CD14-positive monocyte (primary cell): Measurements from ENCODE around the gene GPR156. TPM values are rescaled to one million over a fixed set of nuclear protein-coding genes. Genes with fewer than 3 reads are reported as not detected.

Source experiments
- DNase-seq, 3 donors: peaks; one replicate each; pipeline ENCODE4 v3.0.0-alpha.2; 2011 to 2022
- H2AFZ ChIP-seq: 2 replicates; pipeline ENCODE4 v1.6.0; 2012; ENCODE audit warnings: mild to moderate bottlenecking, low read depth, low read length, inconsistent platforms; ENCODE audit not compliant: insufficient read depth, poor library complexity, severe bottlenecking
- H3K27ac ChIP-seq, 2 donors: 1 replicate in 1 of 2; 2 replicates in 1 of 2; pipeline ENCODE4 v1.5.1; 2012 to 2013; ENCODE audit warnings: low read length in 2 of 2, control low read depth in 1 of 2, inconsistent platforms in 1 of 2, low read depth in 1 of 2, mild to moderate bottlenecking in 1 of 2
- H3K27me3 ChIP-seq, 2 donors: one replicate each; pipeline versions ENCODE4 v1.6.0 to v1.6.1; 2011 to 2013; ENCODE audit warnings: low read length in 2 of 2; ENCODE audit not compliant: control insufficient read depth in 2 of 2, insufficient read depth in 2 of 2
- H3K36me3 ChIP-seq, 2 donors: replicated peaks in 1 of 2; 1 replicate in 1 of 2; 2 replicates in 1 of 2; pipeline versions ENCODE4 v1.5.1 to v1.6.1; 2012 to 2013; ENCODE audit warnings: low read length in 2 of 2, control low read depth in 1 of 2, inconsistent platforms in 1 of 2, mild to moderate bottlenecking in 1 of 2; ENCODE audit not compliant: insufficient read depth in 2 of 2, control insufficient read depth in 1 of 2
- H3K4me1 ChIP-seq, 2 donors: 1 replicate in 1 of 2; 2 replicates in 1 of 2; pipeline versions ENCODE4 v1.5.1 to v1.6.1; 2012 to 2013; ENCODE audit warnings: low read length in 2 of 2, control low read depth in 1 of 2, inconsistent platforms in 1 of 2, mild to moderate bottlenecking in 1 of 2, moderate library complexity in 1 of 2; ENCODE audit not compliant: insufficient read depth in 2 of 2, control insufficient read depth in 1 of 2
- H3K4me2 ChIP-seq: replicated peaks from 2 replicates; pipeline ENCODE3; 2012; ENCODE audit warnings: low read length, moderate library complexity, mild to moderate bottlenecking; ENCODE audit not compliant: poor library complexity, severe bottlenecking; ENCODE audit errors: extremely low read depth
- H3K4me3 ChIP-seq, 3 experiments: fragments of 200-600 bp in 1 of 3; sonication (generic) in 1 of 3; replicated peaks in 1 of 3; 1 replicate in 2 of 3; 2 replicates in 1 of 3; pipeline ENCODE4 v1.5.1; 2011 to 2013; ENCODE audit warnings: low read length in 3 of 3, mild to moderate bottlenecking in 3 of 3, control low read depth in 2 of 3, low read depth in 2 of 3, inconsistent platforms in 1 of 3, moderate library complexity in 1 of 3
- H3K79me2 ChIP-seq: 2 replicates; pipeline ENCODE4 v1.6.0; 2012; ENCODE audit warnings: mild to moderate bottlenecking, control low read depth, inconsistent platforms, low read length, moderate library complexity; ENCODE audit not compliant: insufficient read depth
- H3K9ac ChIP-seq: 2 replicates; pipeline ENCODE4 v1.6.0; 2017; ENCODE audit warnings: low read length, mild to moderate bottlenecking; ENCODE audit not compliant: insufficient read depth, poor library complexity, severe bottlenecking
- H3K9me3 ChIP-seq, 2 donors: replicated peaks in 1 of 2; 1 replicate in 1 of 2; 2 replicates in 1 of 2; pipeline versions ENCODE4 v1.5.1 to v1.6.1; 2012 to 2013; ENCODE audit warnings: low read length in 2 of 2, control low read depth in 1 of 2; ENCODE audit not compliant: control insufficient read depth in 1 of 2, insufficient read depth in 1 of 2
- H4K20me1 ChIP-seq: 2 replicates; pipeline ENCODE4 v1.6.0; 2012; ENCODE audit warnings: mild to moderate bottlenecking, low read length, control low read depth, moderate library complexity; ENCODE audit not compliant: insufficient read depth
- H3K27ac Mint-ChIP-seq, 7 donors: one replicate each; pipeline ENCODE4 v1.8.0; 2020; ENCODE audit warnings: mild to moderate bottlenecking in 7 of 7, mixed read lengths in 7 of 7, moderate library complexity in 6 of 7, inconsistent platforms in 2 of 7
- H3K27me3 Mint-ChIP-seq, 3 donors: one replicate each; pipeline ENCODE4 v1.8.0; 2021 to 2022; ENCODE audit warnings: low read depth in 3 of 3, mild to moderate bottlenecking in 3 of 3, mixed read lengths in 3 of 3, moderate library complexity in 3 of 3, inconsistent platforms in 1 of 3
- H3K36me3 Mint-ChIP-seq, 2 donors: one replicate each; pipeline ENCODE4 v1.8.0; 2020; ENCODE audit warnings: mixed read lengths in 2 of 2, inconsistent platforms in 1 of 2, mild to moderate bottlenecking in 1 of 2
- H3K4me1 Mint-ChIP-seq: one replicate; pipeline ENCODE4 v1.8.0; 2020; ENCODE audit warnings: mild to moderate bottlenecking, mixed read lengths
- H3K4me3 Mint-ChIP-seq, 2 donors: one replicate each; pipeline ENCODE4 v1.8.0; 2020; ENCODE audit warnings: mild to moderate bottlenecking in 2 of 2, mixed read lengths in 2 of 2, moderate library complexity in 1 of 2
- H3K9me3 Mint-ChIP-seq, 7 donors: one replicate each; pipeline ENCODE4 v1.8.0; 2020 to 2022; ENCODE audit warnings: mixed read lengths in 7 of 7, mild to moderate bottlenecking in 6 of 7, moderate library complexity in 6 of 7, inconsistent platforms in 2 of 7
- WGBS: methylation state at CpG from one replicate; pipeline ENCODE4 v1.1.5; 2013; ENCODE audit warnings: missing lambda C conversion rate; ENCODE audit not compliant: insufficient coverage; 5-methylcytosine and 5-hydroxymethylcytosine counted together
- intact Hi-C, 2 donors: fragments of 100-400 bp; cut with micrococcal nuclease; formaldehyde crosslinking; loops; one replicate each; pipeline versions ENCODE4 v1.15.0 to v1.15.1; 2023
- polyA plus RNA-seq, 3 donors: library from polyadenylated mRNA; depleted of rRNA in 1 of 3; unstranded in 2 of 3; stranded (reverse) in 1 of 3; fragments of 300-500 nt in 2 of 3; fragments of >200 nt in 1 of 3; fragmentation: Illumina TruSeq in 2 of 3; gene quantifications; 1 replicate in 2 of 3; 2 replicates in 1 of 3; pipeline ENCODE4 v1.2.3, GENCODE V29; 2012 to 2021
- small RNA-seq: library from RNA; depleted of rRNA; stranded (forward); fragments of <200 nt; gene quantifications from one replicate; pipeline ENCODE3, GENCODE V24; 2012; ENCODE audit warnings: low read depth; ENCODE audit not compliant: insufficient read length
- TF ChIP-seq, protein P1 (sequence below): fragments of 200-600 bp; IDR thresholded peaks from one replicate; pipeline ENCODE4 v1.8.0; 2022; ENCODE audit warnings: antibody characterized with exemption, mild to moderate bottlenecking

The GPR156 gene
- polyA plus RNA-seq, 3 donors: not detected

- no peak overlapping the region for H3K4me3 ChIP-seq
- no peaks in the 10 kb centered on the region for H3K9me3 ChIP-seq
- H3K36me3 ChIP-seq: no peaks in the 10 kb centered on the region
- no peaks in the 10 kb centered on the region for H3K79me2 ChIP-seq
- H3K4me3 Mint-ChIP-seq: no peak overlapping the region
- no peak for DNase-seq
- H3K27me3 ChIP-seq: no peaks in the 10 kb centered on the region
- no peak overlapping the region for H2AFZ ChIP-seq
- no peak overlapping the region for H3K4me2 ChIP-seq
- TF ChIP-seq, protein P1, sequence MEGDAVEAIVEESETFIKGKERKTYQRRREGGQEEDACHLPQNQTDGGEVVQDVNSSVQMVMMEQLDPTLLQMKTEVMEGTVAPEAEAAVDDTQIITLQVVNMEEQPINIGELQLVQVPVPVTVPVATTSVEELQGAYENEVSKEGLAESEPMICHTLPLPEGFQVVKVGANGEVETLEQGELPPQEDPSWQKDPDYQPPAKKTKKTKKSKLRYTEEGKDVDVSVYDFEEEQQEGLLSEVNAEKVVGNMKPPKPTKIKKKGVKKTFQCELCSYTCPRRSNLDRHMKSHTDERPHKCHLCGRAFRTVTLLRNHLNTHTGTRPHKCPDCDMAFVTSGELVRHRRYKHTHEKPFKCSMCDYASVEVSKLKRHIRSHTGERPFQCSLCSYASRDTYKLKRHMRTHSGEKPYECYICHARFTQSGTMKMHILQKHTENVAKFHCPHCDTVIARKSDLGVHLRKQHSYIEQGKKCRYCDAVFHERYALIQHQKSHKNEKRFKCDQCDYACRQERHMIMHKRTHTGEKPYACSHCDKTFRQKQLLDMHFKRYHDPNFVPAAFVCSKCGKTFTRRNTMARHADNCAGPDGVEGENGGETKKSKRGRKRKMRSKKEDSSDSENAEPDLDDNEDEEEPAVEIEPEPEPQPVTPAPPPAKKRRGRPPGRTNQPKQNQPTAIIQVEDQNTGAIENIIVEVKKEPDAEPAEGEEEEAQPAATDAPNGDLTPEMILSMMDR: no peak
- no peaks in the 10 kb centered on the region for H4K20me1 ChIP-seq
- H3K9ac ChIP-seq: no peak overlapping the region
- H3K27ac Mint-ChIP-seq: no peak overlapping the region
- intact Hi-C loops: no loop called here
- H3K36me3 Mint-ChIP-seq: no peaks in the 10 kb centered on the region
- H3K4me1 ChIP-seq: no peaks in the 10 kb centered on the region
- H3K9me3 Mint-ChIP-seq: peaks cover 0 to 8% (median 3%) of the 10 kb centered on the region in 7 donors
- no peaks in the 10 kb centered on the region for H3K4me1 Mint-ChIP-seq
- no peak overlapping the region for H3K27ac ChIP-seq
- no peaks in the 10 kb centered on the region for H3K27me3 Mint-ChIP-seq
These were observed 159.0 kb downstream of the GPR156 start for GRCh38 chr3:120125992-120126391.

DNA sequence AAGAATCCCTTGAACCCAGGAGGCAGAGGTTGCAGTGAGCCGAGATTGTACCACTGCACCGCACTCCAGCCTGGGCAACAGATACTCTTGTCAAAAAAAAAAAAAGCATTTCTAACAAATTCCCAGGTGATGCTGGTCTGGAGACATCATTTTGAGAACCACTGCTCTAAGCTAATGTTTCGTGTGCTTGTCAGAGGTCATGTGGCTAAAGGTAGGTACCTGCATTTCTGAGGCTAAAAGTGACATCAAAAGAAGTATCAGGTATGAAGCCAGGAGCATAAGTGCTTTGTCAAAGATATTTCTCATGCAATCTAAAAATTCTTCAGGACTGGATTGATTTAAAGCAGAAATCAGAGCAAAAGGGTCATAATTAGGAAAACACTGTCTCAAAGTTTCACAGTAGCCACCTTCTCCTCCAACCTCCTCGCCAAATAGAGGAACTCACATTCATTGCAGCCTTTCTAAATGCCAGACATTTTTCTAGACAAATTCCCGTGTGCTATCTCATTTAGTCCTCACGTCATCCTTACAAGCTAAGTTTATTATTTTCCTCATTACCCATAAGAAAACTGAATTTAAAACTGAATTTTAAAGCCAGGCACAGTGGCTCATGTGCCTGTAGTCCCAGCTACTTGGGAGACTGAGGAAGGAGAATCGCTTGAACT lies 165.0 kb downstream of the GPR156 start:
- Histone ChIP-seq H4K20me1 (no peaks in the 10 kb centered on the region), H3K27me3 (no peaks in the 10 kb centered on the region), H3K4me3 (no peak overlapping the region), H3K27ac (no peak overlapping the region), H3K9me3 (peaks cover 12 to 15% of the 10 kb centered on the region in 2 donors), H3K9ac (no peak overlapping the region), H3K79me2 (no peaks in the 10 kb centered on the region), H3K4me1 (no peaks in the 10 kb centered on the region), H3K36me3 (no peaks in the 10 kb centered on the region), H3K4me2 (no peak overlapping the region), H2AFZ (no peak overlapping the region)
- intact Hi-C loops: no loop called here
- Mint-ChIP-seq H3K4me1 (no peaks in the 10 kb centered on the region), H3K27me3 (peaks cover 0 to 1% (median 0%) of the 10 kb centered on the region in 3 donors), H3K36me3 (no peaks in the 10 kb centered on the region), H3K9me3 (peaks cover 7 to 33% (median 23%) of the 10 kb centered on the region in 7 donors), H3K4me3 (no peak overlapping the region), H3K27ac (peak overlapping the region in 1 of 7 donors; percentile 31)
- WGBS: 95% methylated on average over 5 of the region's 7 CpGs
- DNase-seq: no peak
- TF ChIP-seq, protein P1: no peak

Small RNA genes lying within 50 kb of the gene (small RNA-seq; reads per million reads assigned to genes)
- not detected for gene RF00019
- not detected for gene RN7SL397P

Other genes with a start within 250 kb of the GPR156 start
- 10 to 100 TPM; 16.2 to 20.6 (median 20.5) TPM for gene GSK3B, start 190.8 kb downstream of the GPR156 start, polyA plus RNA-seq
- 10 to 100 TPM in 1 of 3 donors, 1 to 10 TPM in 2; 6.5 to 12.4 (median 8.3) TPM for gene LRRC58, start 64.1 kb upstream of the GPR156 start, polyA plus RNA-seq
- gene FSTL1, start 165.8 kb upstream of the GPR156 start, polyA plus RNA-seq: under 1 TPM; 0.13 to 0.44 (median 0.29) TPM